ENCODE data around the gene GPR152. TPM values are rescaled to one million over a fixed set of nuclear protein-coding genes. Genes with fewer than 3 reads are reported as not detected.
"Not testable (repeated sequence)": the region's sequence is repeated elsewhere in the genome, so short reads cannot be mapped to it uniquely, and the experiment has no call there.

GPR152 gene
- total RNA-seq, 4 donors from 2014 or later, result not detected

DNA sequence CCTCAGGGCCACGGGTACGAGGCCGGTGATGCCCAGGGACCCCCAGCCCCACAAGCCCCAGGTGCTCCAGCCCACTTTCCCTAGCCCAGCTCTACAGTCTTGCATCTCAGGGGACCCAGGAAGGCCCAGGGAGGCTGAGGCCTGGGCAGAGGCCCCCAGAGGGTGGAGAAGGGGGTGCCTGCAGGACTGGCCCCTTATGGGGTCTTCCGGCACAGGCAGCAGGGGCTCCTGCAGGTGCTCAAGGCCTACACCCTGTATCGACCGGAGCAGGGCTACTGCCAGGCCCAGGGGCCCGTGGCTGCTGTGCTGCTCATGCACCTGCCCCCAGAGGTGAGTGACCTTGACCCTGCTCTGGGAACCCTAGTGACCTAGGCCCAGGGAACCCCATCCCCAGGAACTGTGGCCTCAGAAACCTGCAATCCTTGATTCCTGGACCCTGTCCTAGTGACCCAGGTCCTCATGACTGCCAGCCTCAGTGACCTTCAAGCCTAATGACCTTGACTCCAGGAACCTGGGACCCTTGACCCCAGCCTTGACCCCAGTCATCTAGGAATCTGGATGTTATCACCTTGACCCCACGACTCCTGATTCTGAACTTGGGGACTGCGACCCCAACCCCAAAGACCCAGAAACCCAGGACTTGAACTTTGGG, 46.7 kb downstream of the GPR152 start:
- no peaks in the 10 kb centered on the region for H3K9me3 ChIP-seq
- peaks cover 0 to 64% (median 0%) of the 10 kb centered on the region in 4 donors for H3K27me3 ChIP-seq
- intact Hi-C loops (cut with DNase I), result no loop called here
- peak overlapping the region in 2 of 4 donors; percentile 34 to 53 for H3K27ac ChIP-seq
- TF ChIP-seq, protein P1, sequence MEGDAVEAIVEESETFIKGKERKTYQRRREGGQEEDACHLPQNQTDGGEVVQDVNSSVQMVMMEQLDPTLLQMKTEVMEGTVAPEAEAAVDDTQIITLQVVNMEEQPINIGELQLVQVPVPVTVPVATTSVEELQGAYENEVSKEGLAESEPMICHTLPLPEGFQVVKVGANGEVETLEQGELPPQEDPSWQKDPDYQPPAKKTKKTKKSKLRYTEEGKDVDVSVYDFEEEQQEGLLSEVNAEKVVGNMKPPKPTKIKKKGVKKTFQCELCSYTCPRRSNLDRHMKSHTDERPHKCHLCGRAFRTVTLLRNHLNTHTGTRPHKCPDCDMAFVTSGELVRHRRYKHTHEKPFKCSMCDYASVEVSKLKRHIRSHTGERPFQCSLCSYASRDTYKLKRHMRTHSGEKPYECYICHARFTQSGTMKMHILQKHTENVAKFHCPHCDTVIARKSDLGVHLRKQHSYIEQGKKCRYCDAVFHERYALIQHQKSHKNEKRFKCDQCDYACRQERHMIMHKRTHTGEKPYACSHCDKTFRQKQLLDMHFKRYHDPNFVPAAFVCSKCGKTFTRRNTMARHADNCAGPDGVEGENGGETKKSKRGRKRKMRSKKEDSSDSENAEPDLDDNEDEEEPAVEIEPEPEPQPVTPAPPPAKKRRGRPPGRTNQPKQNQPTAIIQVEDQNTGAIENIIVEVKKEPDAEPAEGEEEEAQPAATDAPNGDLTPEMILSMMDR (IDR thresholded peaks at IDR 0.05), result no peak
- TF ChIP-seq POLR2A (IDR thresholded peaks at IDR 0.05), result no peak
- WGBS, 2 donors, result 80 to 81% methylated on average over 2 of the region's 9 CpGs
- no peaks in the 10 kb centered on the region for H3K36me3 ChIP-seq
- peaks cover 9 to 73% (median 13%) of the 10 kb centered on the region in 3 donors for H3K4me1 ChIP-seq
- H3K4me3 ChIP-seq, result peak overlapping the region in 1 of 4 donors; percentile 40
- no peak for DNase-seq

DNA sequence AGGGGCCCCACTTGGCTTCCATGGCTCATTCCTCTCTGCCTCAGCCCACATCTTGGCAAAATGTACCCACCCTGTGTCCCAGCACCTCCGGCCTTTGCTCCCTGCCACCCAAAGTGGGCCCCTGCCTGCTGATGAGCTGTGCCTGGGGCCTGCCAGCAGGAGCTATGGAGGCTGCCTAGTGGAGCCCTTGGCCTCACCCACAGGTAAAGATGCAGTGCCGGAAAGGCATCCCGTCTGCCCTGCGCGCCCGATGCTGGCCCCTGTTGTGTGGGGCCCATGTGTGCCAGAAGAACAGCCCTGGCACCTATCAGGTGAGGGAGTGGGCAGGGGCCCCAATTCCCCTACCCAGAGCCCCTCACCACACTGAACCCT, 47.3 kb downstream of the GPR152 start:
- WGBS, 2 donors, result 75% methylated on average over 1 of the region's 6 CpGs; no CpG with 5 or more reads in 1 of the 2 donors
- Histone ChIP-seq H3K36me3 (peaks cover 0 to 6% (median 3%) of the 10 kb centered on the region in 3 donors), H3K4me1 (peaks cover 15 to 79% (median 19%) of the 10 kb centered on the region in 3 donors), H3K9me3 (no peaks in the 10 kb centered on the region), H3K27me3 (peaks cover 0 to 57% (median 0%) of the 10 kb centered on the region in 4 donors), H3K4me3 (peak overlapping the region in 3 of 4 donors; percentile 7 to 55 (median 40)), H3K27ac (peak overlapping the region in 2 of 4 donors; percentile 34 to 53)
- no peak for DNase-seq
- TF ChIP-seq, protein P1 (IDR thresholded peaks at IDR 0.05), result no peak
- no peak for TF ChIP-seq POLR2A (IDR thresholded peaks at IDR 0.05)
- intact Hi-C loops (cut with DNase I), result no loop called here

DNA sequence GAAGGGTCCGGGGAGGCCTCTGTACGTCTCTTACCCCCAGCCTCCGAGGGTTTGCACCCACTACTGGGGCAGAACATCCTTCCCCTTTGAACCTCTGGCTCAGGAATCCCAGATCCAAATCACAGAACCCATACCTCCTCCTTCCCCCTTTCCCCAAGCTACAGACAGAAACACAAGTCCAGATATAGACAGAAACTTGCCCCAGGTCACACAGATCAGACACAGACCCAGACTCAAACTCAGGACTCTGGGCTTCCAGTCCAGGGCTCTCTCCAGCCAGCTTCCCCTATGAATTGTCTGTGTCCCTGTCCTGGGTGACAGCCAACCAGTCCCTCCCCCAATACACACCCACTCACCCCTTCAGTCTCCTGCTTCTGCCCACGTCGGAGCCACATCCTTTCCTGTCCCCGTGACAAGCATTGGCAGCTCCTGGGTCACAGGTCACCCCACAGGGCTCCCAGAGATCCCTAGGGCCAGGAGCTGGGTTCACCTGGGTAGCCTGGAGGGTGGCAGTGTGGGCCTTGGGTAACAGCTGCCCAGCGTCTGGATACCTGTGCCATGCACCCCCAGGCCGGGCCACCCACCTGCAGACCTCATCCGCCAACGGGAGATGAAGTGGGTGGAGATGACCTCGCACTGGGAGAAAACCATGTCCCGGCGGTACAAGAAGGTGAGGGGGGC, 47.9 kb downstream of the GPR152 start:
- TF ChIP-seq POLR2A (IDR thresholded peaks at IDR 0.05), result no peak
- TF ChIP-seq, protein P1 (IDR thresholded peaks at IDR 0.05), result no peak
- Histone ChIP-seq H3K4me1 (peaks cover 20 to 79% (median 25%) of the 10 kb centered on the region in 3 donors), H3K9me3 (no peaks in the 10 kb centered on the region), H3K27ac (peak overlapping the region in 3 of 4 donors; percentile 53 to 72 (median 61)), H3K4me3 (peak overlapping the region; percentile 19 to 55 (median 37)), H3K27me3 (peaks cover 0 to 52% (median 0%) of the 10 kb centered on the region in 4 donors), H3K36me3 (peaks cover 0 to 11% (median 3%) of the 10 kb centered on the region in 3 donors)
- intact Hi-C loops (cut with DNase I), result loop anchor here (5.0 kb wide), 1 partner anchor 98 kb away; no protein-coding TSS in a partner anchor
- 42 to 69% methylated on average over 5 to 6 of the region's 13 CpGs for WGBS, 2 donors
- DNase-seq, result no peak

DNA sequence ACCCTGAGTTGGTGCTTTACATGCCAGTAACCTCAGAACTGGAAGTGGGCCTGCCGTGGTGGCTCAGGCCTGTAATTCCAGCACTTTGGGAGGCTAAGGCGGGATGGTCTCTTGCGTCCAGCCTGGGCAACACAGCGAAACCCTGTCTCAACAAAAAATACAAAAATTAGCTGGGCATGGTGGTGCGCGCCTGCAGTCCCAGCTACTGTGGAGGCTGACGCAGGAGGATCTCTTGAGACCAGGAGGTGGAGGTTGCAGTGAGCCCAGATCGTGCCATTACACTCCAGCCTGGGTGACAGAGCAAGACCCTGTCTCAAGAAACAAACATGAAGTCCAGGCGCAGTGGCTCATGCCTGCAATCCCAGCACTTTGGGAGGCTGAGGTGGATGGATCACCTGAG, 49.4 kb downstream of the GPR152 start:
- peak overlapping the region; percentile 23 to 72 (median 40) for H3K27ac ChIP-seq
- H3K9me3 ChIP-seq, DNase-seq: not testable (repeated sequence)
- H3K4me1 ChIP-seq, result peaks cover 20 to 79% (median 30%) of the 10 kb centered on the region in 3 donors
- peaks cover 7 to 27% (median 18%) of the 10 kb centered on the region in 3 donors for H3K36me3 ChIP-seq
- WGBS, 2 donors, result 93% methylated on average over 7 to 9 of the region's 9 CpGs
- intact Hi-C loops (cut with DNase I), result loop anchor here (5.0 kb wide), 1 partner anchor 99 kb away; no protein-coding TSS in a partner anchor
- H3K27me3 ChIP-seq, result peaks cover 0 to 36% (median 0%) of the 10 kb centered on the region in 4 donors
- H3K4me3 ChIP-seq, result peak overlapping the region in 2 of 4 donors; percentile 40 to 55

DNA sequence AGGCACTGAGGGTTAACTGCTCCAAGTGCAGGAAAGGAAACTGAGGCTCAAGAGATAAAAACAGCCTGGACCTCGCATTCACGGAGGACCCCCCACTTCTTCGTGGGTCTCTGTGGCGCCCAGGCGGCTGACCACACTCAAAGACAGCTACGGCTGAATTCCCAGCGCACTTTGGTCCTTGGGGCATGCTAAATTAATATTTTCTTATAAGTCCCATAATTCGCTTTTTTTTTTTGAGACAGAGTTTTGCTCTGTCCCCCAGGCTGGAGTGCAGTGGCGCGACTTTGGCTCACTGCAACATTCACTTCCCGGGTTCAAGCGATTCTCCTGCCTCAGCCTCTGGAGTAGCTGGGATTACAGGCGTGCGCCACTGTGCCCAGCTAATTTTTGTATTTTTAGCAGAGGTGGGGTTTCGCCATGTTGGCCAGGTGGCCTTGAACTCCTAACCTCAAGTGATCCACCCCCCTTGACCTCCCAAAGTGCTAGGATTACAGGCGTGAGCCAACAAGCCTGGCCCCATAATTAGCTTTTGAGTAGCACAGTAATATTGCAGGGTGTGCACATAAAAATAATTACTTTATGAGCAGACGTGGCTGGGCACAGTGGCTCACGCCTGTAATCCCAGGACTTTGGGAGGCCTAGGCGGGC, 50.2 kb downstream of the GPR152 start:
- Histone ChIP-seq H3K27ac (peak overlapping the region; percentile 84 to 98 (median 96)), H3K36me3 (peaks cover 14 to 34% (median 23%) of the 10 kb centered on the region in 3 donors), H3K4me3 (peak overlapping the region in 3 of 4 donors; percentile 67 to 98 (median 78)), H3K4me1 (peaks cover 20 to 79% (median 31%) of the 10 kb centered on the region in 3 donors), H3K27me3 (peaks cover 0 to 29% (median 0%) of the 10 kb centered on the region in 4 donors)
- intact Hi-C loops (cut with DNase I), result loop anchor here (5.0 kb wide), 1 partner anchor 100 kb away; no protein-coding TSS in a partner anchor
- not testable (repeated sequence) for H3K9me3 ChIP-seq, DNase-seq
- WGBS, 2 donors, result 43 to 58% methylated on average over 15 to 19 of the region's 19 CpGs
